H1 (cell line): ENCODE measurements around the gene TMEM252. TPM values are rescaled to one million over a fixed set of nuclear protein-coding genes. Genes with fewer than 3 reads are reported as not detected.

ENCODE experiments used
- CTCF ChIA-PET: fragments of 300-600 bp; sonication (Branson Sonifier 250); formaldehyde crosslinking; loops from one replicate; lab custom pipeline; 2021; ENCODE audit not compliant: partially characterized antibody; lab: Charles Lee
- POLR2A ChIA-PET: fragments of 300-600 bp; sonication (Branson Sonifier 250); formaldehyde crosslinking; loops from one replicate; lab custom pipeline; 2021; ENCODE audit warnings: inconsistent platforms; ENCODE audit not compliant: partially characterized antibody; lab: Charles Lee
- DNase-seq, 2 experiments: peaks; one replicate each; pipeline versions ENCODE4 v3.0.0 to v3.0.0-alpha.2; 2010 to 2022; ENCODE audit warnings: low spot score in 2 of 2, low read depth in 1 of 2, mixed read lengths in 1 of 2
- FAIRE-seq: peaks from 2 replicates; lab custom pipeline; 2011; peaks lifted over from hg19 to GRCh38; lab: Jason Lieb, UNC
- H2AFZ ChIP-seq: 2 replicates; pipeline ENCODE4 v1.8.1; 2012; ENCODE audit warnings: low read length, inconsistent platforms
- H2AK5ac ChIP-seq: 2 replicates; pipeline ENCODE4 v1.6.1; 2013; ENCODE audit warnings: low read depth, low read length
- H2BK120ac ChIP-seq: replicated peaks from 2 replicates; pipeline ENCODE3; 2013; ENCODE audit warnings: low read depth, low read length, inconsistent platforms
- H2BK12ac ChIP-seq: 2 replicates; pipeline ENCODE4 v1.6.1; 2013; ENCODE audit warnings: low read depth, low read length
- H2BK15ac ChIP-seq: 2 replicates; pipeline ENCODE4 v1.6.1; 2013; ENCODE audit warnings: low read length
- H2BK20ac ChIP-seq: 2 replicates; pipeline ENCODE4 v1.6.1; 2013; ENCODE audit warnings: low read length
- H2BK5ac ChIP-seq: 2 replicates; pipeline ENCODE4 v1.6.1; 2013; ENCODE audit warnings: low read depth, low read length
- H3K14ac ChIP-seq: 2 replicates; pipeline ENCODE4 v1.6.1; 2013; ENCODE audit warnings: inconsistent platforms; ENCODE audit not compliant: insufficient read length
- H3K18ac ChIP-seq: 2 replicates; pipeline ENCODE4 v1.6.1; 2013; ENCODE audit warnings: low read length; ENCODE audit errors: extremely low read depth
- H3K23ac ChIP-seq: 2 replicates; pipeline ENCODE4 v1.6.1; 2013; ENCODE audit warnings: inconsistent platforms; ENCODE audit not compliant: insufficient read length
- H3K23me2 ChIP-seq: 2 replicates; pipeline ENCODE4 v1.6.1; 2013; ENCODE audit warnings: low read depth, low read length
- H3K27ac ChIP-seq: 2 replicates; pipeline ENCODE4 v1.6.1; 2011; ENCODE audit warnings: low read depth, low read length, inconsistent platforms
- H3K27me3 ChIP-seq, 4 experiments: replicated peaks in 1 of 4; 1 replicate in 1 of 4; 2 replicates in 3 of 4; pipeline versions ENCODE4 v1.6.1 to v1.8.1; 2011 to 2013; ENCODE audit warnings: low read length in 3 of 4, mild to moderate bottlenecking in 3 of 4, inconsistent platforms in 2 of 4, mixed read lengths in 2 of 4, moderate library complexity in 1 of 4; ENCODE audit not compliant: control insufficient read depth in 3 of 4, insufficient read depth in 3 of 4; ENCODE audit errors: extremely low read depth in 1 of 4
- H3K36me3 ChIP-seq, 4 experiments: 2 replicates each; pipeline versions ENCODE4 v1.6.1 to v1.8.1; 2011 to 2013; ENCODE audit warnings: mild to moderate bottlenecking in 4 of 4, low read length in 3 of 4, moderate library complexity in 2 of 4, control low read depth in 1 of 4, inconsistent platforms in 1 of 4; ENCODE audit not compliant: insufficient read depth in 4 of 4, control insufficient read depth in 2 of 4
- H3K4ac ChIP-seq: replicated peaks from 2 replicates; pipeline ENCODE3; 2013; ENCODE audit warnings: low read length, low read depth, mixed read lengths, inconsistent platforms; ENCODE audit not compliant: insufficient read length
- H3K4me1 ChIP-seq, 4 experiments: replicated peaks in 1 of 4; 1 replicate in 1 of 4; 2 replicates in 3 of 4; pipeline versions ENCODE4 v1.6.1 to v1.8.1; 2011 to 2013; ENCODE audit warnings: low read length in 3 of 4, inconsistent platforms in 2 of 4, mixed read lengths in 1 of 4; ENCODE audit not compliant: insufficient read depth in 4 of 4, control insufficient read depth in 3 of 4
- H3K4me2 ChIP-seq, 2 experiments: 2 replicates each; pipeline versions ENCODE4 v1.6.1 to v1.8.1; 2011 to 2013; ENCODE audit warnings: low read depth in 2 of 2, low read length in 2 of 2, control low read depth in 1 of 2, inconsistent platforms in 1 of 2, mild to moderate bottlenecking in 1 of 2; ENCODE audit not compliant: insufficient read depth in 1 of 2
- H3K4me3 ChIP-seq, 4 experiments: fragments of 200-600, 300-600 bp in 1 of 4; sonication (generic), shearing (Covaris generic), sonication (Bioruptor Twin) in 1 of 4; 2 replicates each; pipeline versions ENCODE4 v1.5.1 to v1.8.1; 2011 to 2016; ENCODE audit warnings: low read length in 4 of 4, low read depth in 3 of 4, control low read depth in 2 of 4, inconsistent platforms in 2 of 4, mild to moderate bottlenecking in 2 of 4, mixed read lengths in 1 of 4, moderate library complexity in 1 of 4; ENCODE audit not compliant: insufficient read depth in 2 of 4; ENCODE audit errors: extremely low read depth in 1 of 4
- H3K56ac ChIP-seq: replicated peaks from 2 replicates; pipeline ENCODE3; 2013; ENCODE audit warnings: low read depth, mild to moderate bottlenecking, mixed read lengths, low read length, inconsistent platforms; ENCODE audit not compliant: insufficient read length
- H3K79me1 ChIP-seq: 2 replicates; pipeline ENCODE4 v1.6.1; 2013; ENCODE audit warnings: low read depth, low read length, control low read depth
- H3K79me2 ChIP-seq, 2 experiments: 2 replicates each; pipeline versions ENCODE4 v1.6.1 to v1.8.1; 2012 to 2013; ENCODE audit warnings: low read length in 2 of 2, mild to moderate bottlenecking in 2 of 2, inconsistent platforms in 1 of 2; ENCODE audit not compliant: insufficient read depth in 2 of 2, control insufficient read depth in 1 of 2
- H3K9ac ChIP-seq, 4 experiments: replicated peaks in 1 of 4; 1 replicate in 1 of 4; 2 replicates in 3 of 4; pipeline versions ENCODE4 v1.6.1 to v1.8.1; 2011 to 2013; ENCODE audit warnings: low read depth in 3 of 4, low read length in 3 of 4, control low read depth in 2 of 4, mild to moderate bottlenecking in 2 of 4, moderate library complexity in 2 of 4, inconsistent platforms in 1 of 4; ENCODE audit errors: extremely low read depth in 1 of 4
- H3K9me3 ChIP-seq, 2 experiments: 2 replicates each; pipeline versions ENCODE4 v1.6.1 to v1.8.1; 2012 to 2013; ENCODE audit warnings: mild to moderate bottlenecking in 2 of 2, moderate library complexity in 2 of 2, control low read depth in 1 of 2, inconsistent platforms in 1 of 2, low read depth in 1 of 2, low read length in 1 of 2, mixed read lengths in 1 of 2; ENCODE audit not compliant: insufficient read depth in 2 of 2
- H4K20me1 ChIP-seq, 2 experiments: replicated peaks in 1 of 2; 2 replicates each; pipeline versions ENCODE3 to v1.8.1; 2011 to 2013; ENCODE audit warnings: inconsistent platforms in 2 of 2, low read length in 2 of 2, mild to moderate bottlenecking in 1 of 2; ENCODE audit not compliant: insufficient read depth in 2 of 2, control insufficient read depth in 1 of 2
- H4K5ac ChIP-seq: 2 replicates; pipeline ENCODE4 v1.6.1; 2013; ENCODE audit warnings: low read length, low read depth, mixed read lengths, inconsistent platforms; ENCODE audit not compliant: insufficient read length
- H4K8ac ChIP-seq: 2 replicates; pipeline ENCODE4 v1.8.0; 2013; ENCODE audit warnings: mild to moderate bottlenecking, moderate library complexity, low read length, inconsistent platforms; ENCODE audit not compliant: insufficient read depth; ENCODE audit errors: extremely low read depth
- H4K91ac ChIP-seq: replicated peaks from 2 replicates; pipeline ENCODE3; 2013; ENCODE audit warnings: low read length, mixed read lengths, inconsistent platforms; ENCODE audit not compliant: insufficient read length
- ASH2L ChIP-seq: fragments of 200-600, 300-600 bp; sonication (generic); IDR thresholded peaks from one replicate; pipeline ENCODE4 v1.7.1; 2017; ENCODE audit warnings: low read length
- BCL11A ChIP-seq, 2 experiments: IDR thresholded peaks; one replicate each; pipeline ENCODE4 v1.6.1; 2011; ENCODE audit warnings: low read depth in 2 of 2, low read length in 2 of 2, mild to moderate bottlenecking in 2 of 2
- BRCA1 ChIP-seq: IDR thresholded peaks from 2 replicates; pipeline ENCODE4 v1.6.1; 2012; ENCODE audit warnings: low read depth, low read length, improper control_type of control experiment
- CBX8 ChIP-seq: fragments of 300-800, 300-1000 bp; sonication (generic); IDR thresholded peaks from 2 replicates; pipeline ENCODE4 v1.7.1; 2016; ENCODE audit warnings: low read depth, low read length, borderline replicate concordance
- CTBP2 ChIP-seq: IDR thresholded peaks from 2 replicates; pipeline ENCODE4 v1.7.0; 2011; ENCODE audit warnings: borderline replicate concordance, mild to moderate bottlenecking, moderate library complexity, mixed read lengths, low read length; ENCODE audit not compliant: insufficient read depth, insufficient read length
- HDAC2 ChIP-seq, 2 experiments: fragments of 300-600 bp in 1 of 2; sonication (generic) in 1 of 2; IDR thresholded peaks; 2 replicates each; pipeline ENCODE4 v1.6.1; 2011 to 2012; ENCODE audit warnings: low read depth in 2 of 2, low read length in 2 of 2, mild to moderate bottlenecking in 2 of 2, moderate library complexity in 2 of 2, borderline replicate concordance in 1 of 2, inconsistent platforms in 1 of 2
- KDM4A ChIP-seq: IDR thresholded peaks from one replicate; pipeline ENCODE4 v1.7.1; 2012; ENCODE audit warnings: low read depth, mild to moderate bottlenecking, moderate library complexity, low read length, inconsistent platforms; ENCODE audit not compliant: severe bottlenecking
- SIRT6 ChIP-seq: IDR thresholded peaks from one replicate; pipeline ENCODE4 v1.7.1; 2012; ENCODE audit warnings: low read length, inconsistent platforms
- SP2 ChIP-seq: IDR thresholded peaks from 2 replicates; pipeline ENCODE4 v1.6.1; 2012; ENCODE audit warnings: mild to moderate bottlenecking, low read length, inconsistent platforms
- WGBS, 2 experiments: shearing (Covaris generic) in 1 of 2; methylation state at CpG; one replicate each; pipeline versions ENCODE4 v1.1.6 to v1.1.7; 2013 to 2015; ENCODE audit warnings: low lambda C conversion rate in 2 of 2, mixed read lengths in 2 of 2, inconsistent platforms in 1 of 2, low coverage in 1 of 2, missing lambda C conversion rate in 1 of 2; ENCODE audit not compliant: insufficient replicate concordance in 2 of 2, insufficient coverage in 1 of 2, insufficient read length in 1 of 2; ENCODE audit errors: extremely low coverage in 1 of 2, missing lambda C conversion rate in 1 of 2; 5-methylcytosine and 5-hydroxymethylcytosine counted together
- polyA plus RNA-seq, 7 experiments: library from polyadenylated mRNA; depleted of rRNA in 3 of 7; stranded (reverse) in 5 of 7; unstranded in 2 of 7; fragments of >200 nt in 5 of 7; fragments of 200-250 nt in 2 of 7; gene quantifications; 1 replicate in 5 of 7; 2 replicates in 1 of 7; 4 replicates in 1 of 7; pipeline versions ENCODE4 v1.2.1 to v1.2.3, GENCODE V29; 2011 to 2013; ENCODE audit warnings: missing spikeins in 2 of 7, mixed read lengths in 2 of 7
- total RNA-seq: library from RNA; stranded (reverse); fragmentation: NEBNext Ultra II Directional; extraction: Animal tissue kit (Norgen Biotek cat#: 25700); gene quantifications from 2 replicates; pipeline ENCODE4 v1.2.1, GENCODE V29; 2021
- TF ChIP-seq, protein P1 (sequence below), 3 experiments: IDR thresholded peaks; 1 replicate in 2 of 3; 2 replicates in 1 of 3; pipeline versions ENCODE4 v1.5.1 to v1.6.1; 2011; ENCODE audit warnings: low read length in 3 of 3, mild to moderate bottlenecking in 3 of 3, inconsistent platforms in 2 of 3, low read depth in 1 of 3, moderate library complexity in 1 of 3; ENCODE audit not compliant: insufficient read depth in 1 of 3; ENCODE audit errors: control extremely low read depth in 1 of 3

TMEM252 gene
- total and polyA plus RNA-seq, 2 of the 8 experiments (the other 6 are each of a cell fraction or from before 2014, with no cell fraction given): not detected

DNA sequence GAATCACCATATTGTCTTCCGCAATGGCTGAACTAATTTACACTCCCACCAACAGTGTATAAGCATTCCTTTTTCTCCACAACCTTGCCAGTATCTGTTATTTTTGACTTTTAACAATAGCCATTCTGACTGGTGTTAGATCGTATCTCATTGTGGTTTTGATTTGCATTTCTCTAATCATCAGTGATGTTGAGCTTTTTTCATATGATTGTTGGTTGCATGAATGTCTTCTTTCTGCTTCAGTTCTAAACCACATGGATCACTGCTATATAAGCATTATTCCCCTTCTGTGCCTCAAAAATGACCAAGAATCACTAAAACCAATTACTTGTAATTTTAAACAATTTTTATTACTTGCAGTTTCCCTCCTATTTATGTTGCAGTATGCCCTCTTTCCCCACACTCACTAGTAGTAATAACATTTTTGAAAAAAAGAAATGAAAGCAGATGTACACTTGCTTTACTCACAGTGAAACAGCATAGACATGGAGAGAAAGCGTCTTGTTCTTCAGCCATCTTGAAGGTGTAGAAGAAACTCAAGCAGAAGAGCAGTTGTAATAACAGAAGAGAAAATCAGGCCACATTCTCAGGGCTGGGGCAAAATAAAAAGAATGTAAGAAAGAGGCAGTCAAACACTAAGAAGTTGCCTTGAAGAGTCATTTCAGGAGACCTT is 4.5 kb upstream of the TMEM252 start:
- H4K5ac ChIP-seq: no peak overlapping the region
- no peak overlapping the region for H3K23ac ChIP-seq
- H3K79me1 ChIP-seq: no peaks in the 10 kb centered on the region
- H2BK120ac ChIP-seq: no peak overlapping the region
- H3K27me3 ChIP-seq: peaks cover 0 to 3% (median 2%) of the 10 kb centered on the region in 4 experiments; a peak in 2 of 7 replicates
- H3K4me1 ChIP-seq: no peaks in the 10 kb centered on the region
- no peak overlapping the region for H3K14ac ChIP-seq
- no peak overlapping the region for H2BK15ac ChIP-seq
- no peak overlapping the region for H2AFZ ChIP-seq
- H3K18ac ChIP-seq: no peak overlapping the region
- no peak for DNase-seq
- no peaks in the 10 kb centered on the region for H3K23me2 ChIP-seq
- FAIRE-seq: no peak
- no peak overlapping the region for H3K4me3 ChIP-seq
- WGBS, 2 experiments: 85% methylated on average over 3 of the region's 3 CpGs; no CpG with 5 or more reads in 1 of the 2 experiments
- H3K56ac ChIP-seq: no peak overlapping the region
- no peak overlapping the region for H2BK20ac ChIP-seq
- H4K20me1 ChIP-seq: no peaks in the 10 kb centered on the region
- POLR2A ChIA-PET: no interaction called here
- no peaks in the 10 kb centered on the region for H3K36me3 ChIP-seq
- H3K27ac ChIP-seq: no peak overlapping the region
- H4K91ac ChIP-seq: no peak overlapping the region
- no peaks in the 10 kb centered on the region for H3K9me3 ChIP-seq
- no peak overlapping the region for H4K8ac ChIP-seq
- no peak overlapping the region for H2BK5ac ChIP-seq
- no peak overlapping the region for H3K4ac ChIP-seq
- CTCF ChIA-PET: interaction anchor here (0.6 to 1.2 kb wide), 2 partner anchors 24 to 202 kb away, joined by 3 read pairs; no protein-coding TSS in a partner anchor
- H2BK12ac ChIP-seq: no peak overlapping the region
- H3K9ac ChIP-seq: no peak overlapping the region
- H2AK5ac ChIP-seq: no peak overlapping the region
- no peaks in the 10 kb centered on the region for H3K79me2 ChIP-seq
- no peak overlapping the region for H3K4me2 ChIP-seq
- TF ChIP-seq CBX8: no peak
- TF ChIP-seq CTBP2: no peak
- TF ChIP-seq SP2: no peak
- no peak for TF ChIP-seq ASH2L
- TF ChIP-seq SIRT6: no peak
- TF ChIP-seq BRCA1: no peak
- no peak for TF ChIP-seq HDAC2 (IDR thresholded peaks at IDR 0.05; ENCODE audit: borderline replicate concordance in 1 of 2, low read depth in 2 of 2, low read length in 2 of 2)
- TF ChIP-seq, protein P1, sequence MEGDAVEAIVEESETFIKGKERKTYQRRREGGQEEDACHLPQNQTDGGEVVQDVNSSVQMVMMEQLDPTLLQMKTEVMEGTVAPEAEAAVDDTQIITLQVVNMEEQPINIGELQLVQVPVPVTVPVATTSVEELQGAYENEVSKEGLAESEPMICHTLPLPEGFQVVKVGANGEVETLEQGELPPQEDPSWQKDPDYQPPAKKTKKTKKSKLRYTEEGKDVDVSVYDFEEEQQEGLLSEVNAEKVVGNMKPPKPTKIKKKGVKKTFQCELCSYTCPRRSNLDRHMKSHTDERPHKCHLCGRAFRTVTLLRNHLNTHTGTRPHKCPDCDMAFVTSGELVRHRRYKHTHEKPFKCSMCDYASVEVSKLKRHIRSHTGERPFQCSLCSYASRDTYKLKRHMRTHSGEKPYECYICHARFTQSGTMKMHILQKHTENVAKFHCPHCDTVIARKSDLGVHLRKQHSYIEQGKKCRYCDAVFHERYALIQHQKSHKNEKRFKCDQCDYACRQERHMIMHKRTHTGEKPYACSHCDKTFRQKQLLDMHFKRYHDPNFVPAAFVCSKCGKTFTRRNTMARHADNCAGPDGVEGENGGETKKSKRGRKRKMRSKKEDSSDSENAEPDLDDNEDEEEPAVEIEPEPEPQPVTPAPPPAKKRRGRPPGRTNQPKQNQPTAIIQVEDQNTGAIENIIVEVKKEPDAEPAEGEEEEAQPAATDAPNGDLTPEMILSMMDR (IDR thresholded peaks at IDR 0.05; ENCODE audit: control extremely low read depth in 1 of 3, insufficient read depth in 1 of 3, low read depth in 1 of 3, low read length in 3 of 3): no peak
- no peak for TF ChIP-seq KDM4A
- no peak for TF ChIP-seq BCL11A (IDR thresholded peaks at IDR 0.05; ENCODE audit: low read depth in 2 of 2, low read length in 2 of 2)
